Left lung (tissue), 10 donors: ENCODE measurements around the gene C19orf44. TPM values are rescaled to one million over a fixed set of nuclear protein-coding genes. Genes with fewer than 3 reads are reported as not detected.

Source experiments
- ATAC-seq: fragments of 200-7000 bp; cut with Tn5 transposase; one replicate; pipeline ENCODE4 v1.9.1; 2020; ENCODE audit warnings: moderate library complexity
- DNase-seq, 4 donors: peaks; one replicate each; pipeline ENCODE4 v3.0.0-alpha.2; 2013 to 2020
- H3K27ac ChIP-seq, 2 donors: fragments of 200-600 bp; sonication (generic) in 1 of 2; one replicate each; pipeline versions ENCODE4 v1.5.0 to v1.8.0; 2020 to 2021
- H3K27me3 ChIP-seq, 2 donors: fragments of 200-600 bp; sonication (generic) in 1 of 2; one replicate each; pipeline versions ENCODE4 v1.5.0 to v1.8.0; 2020 to 2021
- H3K36me3 ChIP-seq, 2 donors: fragments of 200-600 bp; sonication (generic) in 1 of 2; one replicate each; pipeline versions ENCODE4 v1.5.0 to v1.8.0; 2020 to 2021
- H3K4me1 ChIP-seq, 2 donors: fragments of 200-600 bp; one replicate each; pipeline ENCODE4 v1.8.0; 2021
- H3K4me3 ChIP-seq, 2 donors: fragments of 200-600 bp; sonication (generic) in 1 of 2; one replicate each; pipeline versions ENCODE4 v1.5.0 to v1.8.0; 2020 to 2021; ENCODE audit warnings: mild to moderate bottlenecking in 1 of 2
- H3K9me3 ChIP-seq, 2 donors: fragments of 200-600 bp; sonication (generic) in 1 of 2; one replicate each; pipeline versions ENCODE4 v1.5.0 to v1.8.0; 2020 to 2021
- CTCF ChIP-seq, 2 donors: fragments of 200-600 bp; sonication (generic) in 1 of 2; IDR thresholded peaks; one replicate each; pipeline versions ENCODE4 v1.5.0 to v1.8.0; 2021; ENCODE audit warnings: antibody characterized with exemption in 2 of 2
- intact Hi-C, 2 donors: fragments of 100-400 bp; cut with DNase I; formaldehyde crosslinking; loops; one replicate each; pipeline versions ENCODE4 v1.11.2 to v1.14.2; 2022
- polyA plus RNA-seq, 6 donors: library from polyadenylated mRNA; unstranded; fragments of 120-200 nt; gene quantifications; one replicate each; pipeline ENCODE4 v1.2.1, GENCODE V29; 2013; ENCODE audit not compliant: insufficient read length in 6 of 6
- total RNA-seq, 2 donors: library from RNA; stranded (reverse); fragmentation: NEBNext Ultra II Directional; extraction: Animal tissue kit (Norgen Biotek cat#: 25700); gene quantifications; one replicate each; pipeline ENCODE4 v1.2.1, GENCODE V29; 2021
- donor health status: DM: no; HTN: yes; CAD: no.
- donor health status: DM: no; HTN: no; CAD: no.

C19orf44 gene
- total and polyA plus RNA-seq, 8 donors = 4.9 to 18.7 (median 15.0) TPM

DNA sequence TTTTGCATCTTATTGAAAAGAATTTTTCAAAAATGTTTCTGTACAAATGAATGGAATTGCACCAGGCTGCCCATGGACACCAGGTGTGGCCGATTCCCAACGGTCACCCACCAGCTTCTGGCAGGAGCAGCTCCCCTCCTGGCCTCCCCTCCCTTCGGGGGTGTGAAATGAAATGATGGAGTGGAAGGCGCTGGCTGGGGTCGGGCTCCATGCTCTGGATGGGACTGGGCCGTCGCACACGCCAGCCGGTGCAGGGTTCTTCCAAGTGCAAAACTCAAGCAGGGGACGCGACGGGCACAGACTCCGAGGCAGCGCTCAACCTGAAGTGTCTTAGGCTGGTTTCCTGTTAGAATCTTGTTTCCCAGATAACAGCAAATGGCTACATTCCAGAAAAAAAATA lies 21.9 kb downstream of the C19orf44 start:
- H3K4me1 ChIP-seq = no peaks in the 10 kb centered on the region
- intact Hi-C loops = no loop called here
- no peaks in the 10 kb centered on the region for H3K27me3 ChIP-seq
- H3K4me3 ChIP-seq = no peak overlapping the region
- no peak for ATAC-seq
- no peak for TF ChIP-seq CTCF (IDR thresholded peaks at IDR 0.05)
- no peak overlapping the region for H3K27ac ChIP-seq
- no peaks in the 10 kb centered on the region for H3K9me3 ChIP-seq
- peaks cover 3 to 86% of the 10 kb centered on the region in 2 donors for H3K36me3 ChIP-seq
- no peak for DNase-seq

DNA sequence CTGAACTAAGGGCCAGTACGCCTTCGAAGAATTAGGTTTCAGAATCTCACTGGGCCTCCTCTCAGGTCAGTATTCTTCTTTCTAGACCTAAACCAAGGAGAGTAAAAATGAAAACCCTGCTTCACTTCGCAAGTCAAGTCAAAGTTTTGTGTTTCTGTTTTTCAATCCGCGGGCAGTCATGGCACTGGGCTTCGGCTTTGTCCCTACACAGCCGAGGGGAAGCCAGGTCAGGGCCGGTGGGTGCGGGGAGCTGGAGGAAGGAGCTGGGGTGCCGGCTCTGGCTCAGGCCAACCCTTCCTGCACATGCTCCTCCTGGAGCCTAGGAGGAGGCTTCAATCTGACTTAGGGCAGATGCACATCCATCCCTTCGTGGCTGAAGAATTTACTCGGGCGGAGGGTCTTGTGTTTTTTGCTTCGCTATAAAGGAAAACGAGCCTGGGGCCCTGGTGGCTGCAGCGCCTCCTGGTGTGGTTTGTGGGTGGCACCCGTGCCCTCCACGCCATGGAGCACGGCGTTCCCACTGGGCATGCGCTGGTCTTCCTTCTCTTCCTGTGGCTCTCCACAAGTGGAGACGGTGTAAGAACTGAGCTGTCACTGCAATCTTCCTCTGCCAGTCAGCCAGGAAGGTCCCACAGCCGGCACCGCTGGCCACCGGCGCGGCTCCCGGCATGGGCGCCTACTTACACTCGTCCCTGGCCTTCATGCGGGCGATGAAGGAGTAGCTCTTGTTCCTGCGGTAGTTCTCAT lies 22.5 kb downstream of the C19orf44 start:
- intact Hi-C loops = no loop called here
- DNase-seq (no peak), ATAC-seq (no peak)
- H3K9me3 ChIP-seq = no peaks in the 10 kb centered on the region
- H3K27me3 ChIP-seq = no peaks in the 10 kb centered on the region
- H3K4me3 ChIP-seq = no peak overlapping the region
- H3K4me1 ChIP-seq = no peaks in the 10 kb centered on the region
- peaks cover 3 to 86% of the 10 kb centered on the region in 2 donors for H3K36me3 ChIP-seq
- H3K27ac ChIP-seq = no peak overlapping the region
- TF ChIP-seq CTCF (IDR thresholded peaks at IDR 0.05) = no peak

- Histone ChIP-seq H3K9me3 (no peaks in the 10 kb centered on the region), H3K27ac (no peak overlapping the region), H3K4me1 (no peaks in the 10 kb centered on the region), H3K36me3 (peaks cover 3 to 87% of the 10 kb centered on the region in 2 donors), H3K4me3 (no peak overlapping the region), H3K27me3 (no peaks in the 10 kb centered on the region)
- TF ChIP-seq CTCF (IDR thresholded peaks at IDR 0.05) = no peak
- ATAC-seq (no peak), DNase-seq (no peak)
- intact Hi-C loops = no loop called here
These were observed 23.1 kb downstream of the C19orf44 start for GRCh38 chr19:16519230-16519687.

- intact Hi-C loops = no loop called here
- no peaks in the 10 kb centered on the region for H3K27me3 ChIP-seq
- H3K27ac ChIP-seq = no peak overlapping the region
- TF ChIP-seq CTCF (IDR thresholded peaks at IDR 0.05) = no peak
- no peak overlapping the region for H3K4me3 ChIP-seq
- H3K36me3 ChIP-seq = peaks cover 3 to 91% of the 10 kb centered on the region in 2 donors
- ATAC-seq (no peak), DNase-seq (no peak)
- no peaks in the 10 kb centered on the region for H3K9me3 ChIP-seq
- H3K4me1 ChIP-seq = no peaks in the 10 kb centered on the region
These were observed 24.1 kb downstream of the C19orf44 start for GRCh38 chr19:16520074-16520973.
